HCT116 (cell line): ENCODE measurements around the gene ARID1A. TPM values are rescaled to one million over a fixed set of nuclear protein-coding genes. Genes with fewer than 3 reads are reported as not detected.
A peak's percentile ranks its signal among the peaks of the same experiment; 100 is the strongest.

Experiments used
- ATAC-seq: fragments of 200-7000 bp; cut with Tn5 transposase; 2 replicates; pipeline ENCODE4 v1.9.1; 2020; ENCODE audit warnings: mild to moderate bottlenecking, moderate library complexity
- BruUV-seq: library from RNA; stranded (reverse); fragments of 400-500 nt; replicated peaks from 2 replicates; lab custom pipeline; 2021; lab: Mats Ljungman, UMichigan
- CTCF ChIA-PET: fragments of 300-600 bp; sonication (Branson Sonifier 250); formaldehyde crosslinking; loops from one replicate; lab custom pipeline; 2021; ENCODE audit warnings: antibody characterized with exemption; lab: Charles Lee
- POLR2A ChIA-PET: fragments of 300-600, 350-600 bp; sonication (Branson Sonifier 250); formaldehyde crosslinking; loops from one replicate; lab custom pipeline; 2021; ENCODE audit warnings: antibody characterized with exemption; lab: Charles Lee
- RAD21 ChIA-PET, 2 experiments: fragments of 300-600 bp; sonication (Branson Sonifier 250); formaldehyde crosslinking; loops; one replicate each; lab custom pipeline; 2023; ENCODE audit warnings: low total read pairs in 2 of 2; ENCODE audit not compliant: uncharacterized antibody in 2 of 2, unreplicated experiment in 2 of 2, low non-redundant PET in 1 of 2; lab: Charles Lee
- DNase-seq: peaks from one replicate; pipeline ENCODE4 v3.0.0-alpha.2; 2010; ENCODE audit warnings: low read depth, low spot score
- H2AFZ ChIP-seq: fragments of 200-600 bp; shearing (Covaris generic), sonication (generic); 2 replicates; pipeline ENCODE4 v1.6.1; 2017; ENCODE audit warnings: low read depth, mixed run types, mixed read lengths, antibody characterized with exemption, low read length; ENCODE audit not compliant: poor library complexity, severe bottlenecking
- H3K27ac ChIP-seq: 2 replicates; pipeline ENCODE4 v1.5.1; 2012; ENCODE audit warnings: low read depth, low read length
- H3K27me3 ChIP-seq: fragments of 200-600 bp; sonication (generic); 2 replicates; pipeline ENCODE4 v1.6.1; 2016; ENCODE audit warnings: mixed run types, low read length, mixed read lengths; ENCODE audit not compliant: insufficient read depth
- H3K36me3 ChIP-seq, 2 experiments: fragments of 200-500 bp in 1 of 2; fragments of 200-600 bp in 1 of 2; sonication (Bioruptor generic) in 1 of 2; sonication (generic) in 1 of 2; 2 replicates each; pipeline versions ENCODE4 v1.5.1 to v1.6.1; 2014 to 2016; ENCODE audit warnings: low read length in 2 of 2, inconsistent platforms in 1 of 2, mixed read lengths in 1 of 2, mixed run types in 1 of 2; ENCODE audit not compliant: insufficient read depth in 2 of 2, control insufficient read depth in 1 of 2
- H3K4me1 ChIP-seq, 2 experiments: fragments of 200-600 bp in 1 of 2; sonication (generic) in 1 of 2; 2 replicates each; pipeline versions ENCODE4 v1.5.1 to v1.6.1; 2012 to 2017; ENCODE audit warnings: low read length in 2 of 2, inconsistent platforms in 1 of 2, mild to moderate bottlenecking in 1 of 2, mixed read lengths in 1 of 2, mixed run types in 1 of 2, moderate library complexity in 1 of 2; ENCODE audit not compliant: insufficient read depth in 2 of 2, control insufficient read depth in 1 of 2
- H3K4me2 ChIP-seq: fragments of 200-600 bp; sonication (generic); 2 replicates; pipeline ENCODE4 v1.6.1; 2017; ENCODE audit warnings: mixed run types, low read length, mixed read lengths
- H3K4me3 ChIP-seq, 2 experiments: fragments of 200-600 bp in 1 of 2; sonication (generic) in 1 of 2; replicated peaks in 1 of 2; 2 replicates each; pipeline ENCODE4 v1.5.1; 2011 to 2016; ENCODE audit warnings: low read length in 2 of 2, control low read depth in 1 of 2, low read depth in 1 of 2, mild to moderate bottlenecking in 1 of 2, mixed read lengths in 1 of 2, mixed run types in 1 of 2
- H3K79me2 ChIP-seq: fragments of 200-600 bp; sonication (generic); 2 replicates; pipeline ENCODE4 v1.6.1; 2017; ENCODE audit warnings: mild to moderate bottlenecking, mixed run types, low read length, moderate library complexity, mixed read lengths; ENCODE audit not compliant: insufficient read depth
- H3K9ac ChIP-seq: fragments of 200-600 bp; sonication (generic); 2 replicates; pipeline ENCODE4 v1.6.1; 2016; ENCODE audit warnings: low read length, mixed read lengths
- H3K9me2 ChIP-seq: fragments of 200-600 bp; sonication (generic), shearing (Covaris generic); 2 replicates; pipeline ENCODE4 v1.6.1; 2017; ENCODE audit warnings: mixed run types, mild to moderate bottlenecking, moderate library complexity; ENCODE audit not compliant: insufficient read depth
- H3K9me3 ChIP-seq, 2 experiments: fragments of 200-500 bp in 1 of 2; fragments of 200-600 bp in 1 of 2; sonication (Bioruptor generic) in 1 of 2; sonication (generic) in 1 of 2; 2 replicates each; pipeline ENCODE4 v1.6.1; 2014 to 2017; ENCODE audit warnings: low read length in 2 of 2, mixed read lengths in 2 of 2, inconsistent platforms in 1 of 2, low read depth in 1 of 2, mild to moderate bottlenecking in 1 of 2, mixed run types in 1 of 2, moderate library complexity in 1 of 2; ENCODE audit not compliant: control insufficient read depth in 1 of 2, insufficient read depth in 1 of 2
- H4K20me1 ChIP-seq: fragments of 200-600 bp; sonication (generic), shearing (Covaris generic); 2 replicates; pipeline ENCODE4 v1.6.1; 2017; ENCODE audit warnings: mixed run types, mild to moderate bottlenecking, moderate library complexity; ENCODE audit not compliant: insufficient read depth
- ATF3 ChIP-seq: IDR thresholded peaks from 2 replicates; pipeline ENCODE4 v1.6.1; 2012
- POLR2A ChIP-seq: IDR thresholded peaks from 2 replicates; pipeline ENCODE4 v1.7.0; 2011; ENCODE audit warnings: borderline replicate concordance; ENCODE audit not compliant: insufficient read depth, insufficient read length; ENCODE audit errors: extremely low read depth
- SP1 ChIP-seq: IDR thresholded peaks from 2 replicates; pipeline ENCODE4 v1.6.1; 2012; ENCODE audit warnings: low read depth
- SRF ChIP-seq: IDR thresholded peaks from 2 replicates; pipeline ENCODE4 v1.6.1; 2012; ENCODE audit warnings: low read depth
- ZFX ChIP-seq: fragments of 450-650 bp; IDR thresholded peaks from 2 replicates; pipeline ENCODE4 v1.6.1; 2017
- intact Hi-C: fragments of 100-400 bp; cut with micrococcal nuclease; formaldehyde crosslinking; loops from 2 replicates; pipeline ENCODE4 v1.10.0; 2022
- total RNA-seq: library from RNA; stranded (reverse); gene quantifications from one replicate; pipeline ENCODE4 v1.2.1, GENCODE V29; 2021; ENCODE audit not compliant: unreplicated experiment
- TF ChIP-seq, protein P1 (sequence below): IDR thresholded peaks from 2 replicates; pipeline ENCODE4 v1.6.1; 2012

ARID1A gene
- total RNA-seq, 1 experiment from 2014 or later, result 62.8 TPM

DNA sequence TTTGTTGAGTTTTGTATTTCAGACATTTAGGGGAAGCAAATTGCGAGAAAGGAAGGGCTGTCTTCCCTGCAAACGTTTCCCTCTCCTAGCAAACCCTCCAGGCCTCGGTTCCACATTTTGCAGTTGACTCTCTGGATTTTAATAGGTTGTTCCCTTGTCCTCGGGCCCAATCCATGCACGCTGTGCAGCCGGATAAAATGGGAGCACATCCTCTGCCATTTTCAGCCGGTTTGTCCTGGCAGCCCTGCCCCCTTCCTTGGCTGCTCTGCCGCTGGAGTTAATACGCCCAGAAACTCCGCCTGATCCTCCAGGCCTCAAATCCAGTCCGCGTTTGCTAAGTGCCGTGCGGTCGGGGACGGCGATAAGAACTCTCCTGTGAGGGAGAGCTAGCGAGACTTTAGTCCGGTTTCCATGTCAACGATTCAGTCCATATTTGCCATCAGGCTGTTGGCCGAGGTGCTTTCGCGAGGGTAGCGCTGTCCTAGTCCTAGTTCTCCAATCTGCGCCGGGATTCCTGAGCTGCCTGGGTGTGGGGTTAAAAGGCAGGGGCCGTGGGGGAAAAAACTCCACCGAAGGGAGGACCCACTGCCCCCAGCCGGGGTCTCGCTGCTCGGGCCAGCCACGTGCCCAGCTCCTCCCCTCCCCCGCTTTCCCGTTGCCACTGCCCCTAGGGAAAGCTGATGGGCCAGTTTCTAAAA, 2.9 kb upstream of the ARID1A start (continued):
- TF ChIP-seq POLR2A (peak; percentile 34), SP1 (no peak), ATF3 (no peak)
- TF ChIP-seq, protein P1, sequence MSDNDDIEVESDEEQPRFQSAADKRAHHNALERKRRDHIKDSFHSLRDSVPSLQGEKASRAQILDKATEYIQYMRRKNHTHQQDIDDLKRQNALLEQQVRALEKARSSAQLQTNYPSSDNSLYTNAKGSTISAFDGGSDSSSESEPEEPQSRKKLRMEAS, result no peak

GRCh38 chr1:26693599-26694572, 1.9 kb upstream of the ARID1A start:
- peak overlapping the region; percentile 94 for H3K27ac ChIP-seq
- peaks cover 4% of the 10 kb centered on the region; the same call in 1 of the 2 replicates for H4K20me1 ChIP-seq
- H3K4me2 ChIP-seq, result peak overlapping the region; percentile 87
- no peak overlapping the region for H2AFZ ChIP-seq
- H3K36me3 ChIP-seq, result no peaks in the 10 kb centered on the region
- H3K9me2 ChIP-seq, result no peaks in the 10 kb centered on the region
- POLR2A ChIA-PET, result interaction anchor here (0.9 to 3.5 kb wide), 13 partner anchors 9 to 171 kb away, joined by 3 to 21 read pairs (median 5); partner anchors contain the start of gene PIGV
- ATAC-seq (no peak), DNase-seq (no peak)
- intact Hi-C loops, result loop anchor here (10.0 kb wide), 1 partner anchor 171 kb away; the partner anchor contains the start of gene SFN
- H3K27me3 ChIP-seq, result no peaks in the 10 kb centered on the region
- TF ChIP-seq ZFX (0 out of 2 replicates have a peak, but pooled peaks have one; percentile 13), SRF (no peak)
- CTCF ChIA-PET, result interaction anchor here (0.9 to 4.3 kb wide), 5 partner anchors 12 to 95 kb away, joined by 3 to 33 read pairs (median 11); partner anchors contain the start of gene PIGV
- H3K9me3 ChIP-seq, result no peaks in the 10 kb centered on the region
- H3K4me3 ChIP-seq, result peak overlapping the region; percentile 59 to 64
- BruUV-seq, result no TSS peak
- peak overlapping the region; percentile 79 for H3K9ac ChIP-seq
- H3K79me2 ChIP-seq, result peaks cover 36% of the 10 kb centered on the region
- RAD21 ChIA-PET, result interaction anchor here (1.0 to 1.2 kb wide), 2 partner anchors 16 to 95 kb away, joined by 4 to 5 read pairs; no protein-coding TSS in a partner anchor
- H3K4me1 ChIP-seq, result peaks cover 26 to 65% of the 10 kb centered on the region in 2 experiments
